NOMO-1 treated with dmso at 0.1 percent for 144 hours (cell line): Measurements from ENCODE around the gene GPR158.
"Not testable (repeated sequence)": the region's sequence is repeated elsewhere in the genome, so short reads cannot be mapped to it uniquely, and the experiment has no call there.

ENCODE experiments used
- DNase-seq: peaks from one replicate; lab custom pipeline; 2025; ENCODE audit not compliant: unreplicated experiment; lab: John Stamatoyannopoulos, UW

GPR158 gene

GRCh38 chr10:25174461-25175230 lies at the start of gene GPR158:
Gene GPR158 (plus strand): TSS chr10:25175001. CDS start chr10:25175421, 420 bp downstream.
- peak; percentile 65 for DNase-seq

GRCh38 chr10:25125201-25125611 lies 49.6 kb upstream of the GPR158 start:
- DNase-seq: no peak

GRCh38 chr10:25129592-25129991 lies 45.2 kb upstream of the GPR158 start:
- DNase-seq: no peak

- DNase-seq: no peak
Observed at GRCh38 chr10:25130906-25131305, 43.9 kb upstream of the GPR158 start.

- no peak for DNase-seq
Observed at GRCh38 chr10:25142116-25142864, 32.5 kb upstream of the GPR158 start.

GRCh38 chr10:25157650-25158049 lies 17.2 kb upstream of the GPR158 start:
- DNase-seq: no peak

- DNase-seq: no peak
Observed at GRCh38 chr10:25159591-25159990, 15.2 kb upstream of the GPR158 start.

- DNase-seq: no peak
Observed at GRCh38 chr10:25162391-25162790, 12.4 kb upstream of the GPR158 start.

- DNase-seq: not testable (repeated sequence)
Observed at GRCh38 chr10:25163464-25163863, 11.3 kb upstream of the GPR158 start.

GRCh38 chr10:25169740-25170139 lies 5.1 kb upstream of the GPR158 start:
- no peak for DNase-seq

GRCh38 chr10:25170627-25171026 lies 4.2 kb upstream of the GPR158 start:
- DNase-seq: no peak

- DNase-seq: no peak
Observed at GRCh38 chr10:25175527-25176420, 973 bp downstream of the GPR158 start.

GRCh38 chr10:25176421-25176968 lies 1.7 kb downstream of the GPR158 start:
- DNase-seq: no peak

- no peak for DNase-seq
Observed at GRCh38 chr10:25177093-25177753, 2.4 kb downstream of the GPR158 start.

- no peak for DNase-seq
Observed at GRCh38 chr10:25177754-25178135, 2.9 kb downstream of the GPR158 start.

GRCh38 chr10:25178411-25178810 lies 3.6 kb downstream of the GPR158 start:
- DNase-seq: no peak

- DNase-seq: no peak
Observed at GRCh38 chr10:25180801-25181200, 6.0 kb downstream of the GPR158 start.

- no peak for DNase-seq
Observed at GRCh38 chr10:25182636-25183035, 7.8 kb downstream of the GPR158 start.

GRCh38 chr10:25191162-25191895 lies 16.5 kb downstream of the GPR158 start:
- DNase-seq: no peak

GRCh38 chr10:25198151-25198550 lies 23.4 kb downstream of the GPR158 start:
- DNase-seq: no peak
